ENCODE data around the gene ARHGAP1. TPM values are rescaled to one million over a fixed set of nuclear protein-coding genes. Genes with fewer than 3 reads are reported as not detected.
A peak's percentile ranks its signal among the peaks of the same experiment; 100 is the strongest.

ARHGAP1 gene
- total and polyA plus RNA-seq, 2 of the 13 experiments (the other 11 are each of a cell fraction or from before 2014, with no cell fraction given) = 18.6 to 30.3 TPM

DNA sequence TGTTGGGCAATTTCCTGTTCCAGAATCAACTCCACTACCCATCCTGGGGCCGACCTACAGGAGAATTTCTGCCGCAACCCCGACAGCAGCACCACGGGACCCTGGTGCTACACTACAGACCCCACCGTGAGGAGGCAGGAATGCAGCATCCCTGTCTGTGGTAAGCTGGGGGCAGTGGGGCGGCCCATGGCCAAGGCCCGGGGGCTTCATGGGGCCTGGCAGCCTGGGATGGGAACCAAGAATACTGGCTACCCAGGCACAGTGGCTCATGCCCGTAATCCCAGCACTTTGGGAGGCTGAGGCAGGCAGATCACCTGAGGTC is 22.9 kb upstream of the ARHGAP1 start (continued):
- TF ChIP-seq ZSCAN31 (CRISPR knock-in tag; IDR thresholded peaks at IDR 0.05; ENCODE audit: low read depth) (no peak), ZNF891 (CRISPR knock-in tag; IDR thresholded peaks at IDR 0.05) (no peak), SMAD1 (CRISPR knock-in tag; IDR thresholded peaks at IDR 0.05; ENCODE audit: borderline replicate concordance, low read depth) (no peak), ZNF460 (CRISPR knock-in tag; IDR thresholded peaks at IDR 0.05; ENCODE audit: borderline replicate concordance) (no peak), ZNF44 (CRISPR knock-in tag; IDR thresholded peaks at IDR 0.05) (no peak), HHEX (CRISPR knock-in tag; IDR thresholded peaks at IDR 0.05) (no peak), ARNTL (CRISPR knock-in tag; IDR thresholded peaks at IDR 0.05) (no peak), ZFX (CRISPR knock-in tag; IDR thresholded peaks at IDR 0.05; ENCODE audit: low read depth) (no peak), HMGA1 (CRISPR knock-in tag; conservative IDR thresholded peaks at IDR 0.05) (no peak), ZNF768 (CRISPR knock-in tag; IDR thresholded peaks at IDR 0.05) (0 out of 2 replicates have a peak, but pooled peaks have one; percentile 8), HNRNPLL (IDR thresholded peaks at IDR 0.05; ENCODE audit: low read depth, low read length, poor library complexity, severe bottlenecking) (no peak), ZFYVE20 (CRISPR knock-in tag; IDR thresholded peaks at IDR 0.05; ENCODE audit: borderline replicate concordance, low read depth) (no peak), ZNF577 (CRISPR knock-in tag; IDR thresholded peaks at IDR 0.05; ENCODE audit: borderline replicate concordance, low read depth) (no peak), WIZ (CRISPR knock-in tag; IDR thresholded peaks at IDR 0.05) (no peak), ZSCAN22 (CRISPR knock-in tag; IDR thresholded peaks at IDR 0.05) (no peak), ZNF652 (CRISPR knock-in tag; IDR thresholded peaks at IDR 0.05; ENCODE audit: borderline replicate concordance, low read depth) (no peak), POLR2A (IDR thresholded peaks at IDR 0.05; ENCODE audit: insufficient read depth in 1 of 2, low read depth in 2 of 2, low read length in 2 of 2) (peak in 1 of 2 experiments; percentile 12; a peak in 1 of 4 replicates), NR3C1 (CRISPR knock-in tag; IDR thresholded peaks at IDR 0.05) (no peak), ZNF713 (CRISPR knock-in tag; IDR thresholded peaks at IDR 0.05) (no peak), ZNF609 (CRISPR knock-in tag; IDR thresholded peaks at IDR 0.05; ENCODE audit: borderline replicate concordance) (no peak), THYN1 (CRISPR knock-in tag; IDR thresholded peaks at IDR 0.05; ENCODE audit: borderline replicate concordance, low read depth) (no peak)
- TF ChIP-seq, protein P1, sequence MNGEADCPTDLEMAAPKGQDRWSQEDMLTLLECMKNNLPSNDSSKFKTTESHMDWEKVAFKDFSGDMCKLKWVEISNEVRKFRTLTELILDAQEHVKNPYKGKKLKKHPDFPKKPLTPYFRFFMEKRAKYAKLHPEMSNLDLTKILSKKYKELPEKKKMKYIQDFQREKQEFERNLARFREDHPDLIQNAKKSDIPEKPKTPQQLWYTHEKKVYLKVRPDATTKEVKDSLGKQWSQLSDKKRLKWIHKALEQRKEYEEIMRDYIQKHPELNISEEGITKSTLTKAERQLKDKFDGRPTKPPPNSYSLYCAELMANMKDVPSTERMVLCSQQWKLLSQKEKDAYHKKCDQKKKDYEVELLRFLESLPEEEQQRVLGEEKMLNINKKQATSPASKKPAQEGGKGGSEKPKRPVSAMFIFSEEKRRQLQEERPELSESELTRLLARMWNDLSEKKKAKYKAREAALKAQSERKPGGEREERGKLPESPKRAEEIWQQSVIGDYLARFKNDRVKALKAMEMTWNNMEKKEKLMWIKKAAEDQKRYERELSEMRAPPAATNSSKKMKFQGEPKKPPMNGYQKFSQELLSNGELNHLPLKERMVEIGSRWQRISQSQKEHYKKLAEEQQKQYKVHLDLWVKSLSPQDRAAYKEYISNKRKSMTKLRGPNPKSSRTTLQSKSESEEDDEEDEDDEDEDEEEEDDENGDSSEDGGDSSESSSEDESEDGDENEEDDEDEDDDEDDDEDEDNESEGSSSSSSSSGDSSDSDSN (CRISPR knock-in tag; IDR thresholded peaks at IDR 0.05) = no peak
- TF ChIP-seq, protein P2, sequence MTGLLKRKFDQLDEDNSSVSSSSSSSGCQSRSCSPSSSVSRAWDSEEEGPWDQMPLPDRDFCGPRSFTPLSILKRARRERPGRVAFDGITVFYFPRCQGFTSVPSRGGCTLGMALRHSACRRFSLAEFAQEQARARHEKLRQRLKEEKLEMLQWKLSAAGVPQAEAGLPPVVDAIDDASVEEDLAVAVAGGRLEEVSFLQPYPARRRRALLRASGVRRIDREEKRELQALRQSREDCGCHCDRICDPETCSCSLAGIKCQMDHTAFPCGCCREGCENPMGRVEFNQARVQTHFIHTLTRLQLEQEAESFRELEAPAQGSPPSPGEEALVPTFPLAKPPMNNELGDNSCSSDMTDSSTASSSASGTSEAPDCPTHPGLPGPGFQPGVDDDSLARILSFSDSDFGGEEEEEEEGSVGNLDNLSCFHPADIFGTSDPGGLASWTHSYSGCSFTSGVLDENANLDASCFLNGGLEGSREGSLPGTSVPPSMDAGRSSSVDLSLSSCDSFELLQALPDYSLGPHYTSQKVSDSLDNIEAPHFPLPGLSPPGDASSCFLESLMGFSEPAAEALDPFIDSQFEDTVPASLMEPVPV (CRISPR knock-in tag; IDR thresholded peaks at IDR 0.05) = no peak

All from HepG2 (cell line).